Karpas-422 (cell line): Measurements from ENCODE around the gene FAM53B. TPM values are rescaled to one million over a fixed set of nuclear protein-coding genes. Genes with fewer than 3 reads are reported as not detected.

Source experiments
- DNase-seq: peaks from one replicate; pipeline ENCODE4 v3.0.0-alpha.2; 2015
- H2AFZ ChIP-seq: fragments of 200-600 bp; sonication (generic); 2 replicates; pipeline ENCODE4 v1.6.1; 2014; ENCODE audit warnings: antibody characterized with exemption, low read length, mixed read lengths
- H3K27ac ChIP-seq: fragments of 200-600 bp; sonication (generic); 2 replicates; pipeline ENCODE4 v1.5.1; 2014; ENCODE audit warnings: mild to moderate bottlenecking, low read length, moderate library complexity
- H3K27me3 ChIP-seq: fragments of 200-600 bp; sonication (generic); 2 replicates; pipeline ENCODE4 v1.6.1; 2014; ENCODE audit warnings: low read length, mixed read lengths
- H3K36me3 ChIP-seq: fragments of 200-600 bp; sonication (generic); 2 replicates; pipeline ENCODE4 v1.6.1; 2014; ENCODE audit warnings: low read length, mixed read lengths; ENCODE audit not compliant: insufficient read depth
- H3K4me1 ChIP-seq: fragments of 200-600 bp; sonication (generic); 2 replicates; pipeline ENCODE4 v1.6.1; 2014; ENCODE audit warnings: mild to moderate bottlenecking, low read length, mixed read lengths
- H3K4me2 ChIP-seq: fragments of 200-600 bp; sonication (generic); 2 replicates; pipeline ENCODE4 v1.6.1; 2014; ENCODE audit warnings: low read length, low read depth, mild to moderate bottlenecking; ENCODE audit not compliant: poor library complexity, severe bottlenecking
- H3K4me3 ChIP-seq: fragments of 200-600 bp; sonication (generic); 2 replicates; pipeline ENCODE4 v1.5.1; 2014; ENCODE audit warnings: mild to moderate bottlenecking, antibody characterized with exemption, low read length, mixed read lengths
- H3K79me2 ChIP-seq: fragments of 200-600 bp; sonication (generic); 2 replicates; pipeline ENCODE4 v1.6.1; 2014; ENCODE audit warnings: mild to moderate bottlenecking, low read length, mixed read lengths
- H3K9ac ChIP-seq: fragments of 200-600 bp; sonication (generic); 2 replicates; pipeline ENCODE4 v1.6.0; 2014; ENCODE audit warnings: low read length
- H3K9me2 ChIP-seq: fragments of 200-600 bp; sonication (generic), shearing (Covaris generic); replicated peaks from 2 replicates; pipeline ENCODE4 v1.6.0; 2014; ENCODE audit warnings: mild to moderate bottlenecking, low read length, moderate library complexity; ENCODE audit not compliant: insufficient read depth
- H3K9me3 ChIP-seq: fragments of 300-700, 200-600 bp; sonication (generic); 2 replicates; pipeline ENCODE4 v1.6.1; 2014; ENCODE audit warnings: low read length, mixed read lengths
- H4K20me1 ChIP-seq: fragments of 200-600 bp; sonication (generic); 2 replicates; pipeline ENCODE4 v1.6.1; 2014; ENCODE audit warnings: mild to moderate bottlenecking, antibody characterized with exemption, low read length, low read depth; ENCODE audit not compliant: insufficient read depth
- total RNA-seq: library from RNA; depleted of rRNA; stranded (reverse); fragments of >200 nt; shearing (Covaris generic); gene quantifications from 2 replicates; pipeline ENCODE4 v1.2.3, GENCODE V29; 2014; ENCODE audit warnings: low replicate concordance

Gene FAM53B
- total RNA-seq, 1 experiment from 2014 or later, result 72.5 TPM

DNA sequence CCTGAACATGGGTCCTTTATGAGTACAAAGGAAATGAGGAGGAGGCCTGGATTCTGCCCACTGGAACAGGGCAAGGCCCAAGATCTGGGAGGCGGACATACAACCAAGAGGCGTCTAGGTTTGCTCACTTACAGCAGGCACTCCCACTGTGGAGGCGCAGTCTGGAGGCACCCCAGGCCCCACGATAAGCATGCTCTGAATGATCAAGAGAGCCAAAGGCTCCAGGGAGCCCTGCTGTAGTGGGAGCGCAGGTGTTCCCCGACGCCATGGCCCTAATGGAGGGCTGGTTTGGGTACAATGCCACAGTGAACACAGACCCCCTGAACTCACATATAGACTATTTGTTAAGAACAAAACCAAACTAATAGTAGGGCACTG lies 88.1 kb downstream of the FAM53B start:
- H3K9me2 ChIP-seq, result no peaks in the 10 kb centered on the region
- H3K9ac ChIP-seq, result no peak overlapping the region
- H3K9me3 ChIP-seq, result no peaks in the 10 kb centered on the region
- no peak overlapping the region for H3K4me2 ChIP-seq
- peaks cover 44% of the 10 kb centered on the region for H4K20me1 ChIP-seq
- peaks cover 96% of the 10 kb centered on the region for H3K79me2 ChIP-seq
- no peaks in the 10 kb centered on the region for H3K27me3 ChIP-seq
- no peak overlapping the region for H3K27ac ChIP-seq
- H3K4me1 ChIP-seq, result no peaks in the 10 kb centered on the region
- H2AFZ ChIP-seq, result no peak overlapping the region
- no peak overlapping the region for H3K4me3 ChIP-seq
- peaks cover 27% of the 10 kb centered on the region; the same call in 1 of the 2 replicates for H3K36me3 ChIP-seq
- DNase-seq, result no peak

DNA sequence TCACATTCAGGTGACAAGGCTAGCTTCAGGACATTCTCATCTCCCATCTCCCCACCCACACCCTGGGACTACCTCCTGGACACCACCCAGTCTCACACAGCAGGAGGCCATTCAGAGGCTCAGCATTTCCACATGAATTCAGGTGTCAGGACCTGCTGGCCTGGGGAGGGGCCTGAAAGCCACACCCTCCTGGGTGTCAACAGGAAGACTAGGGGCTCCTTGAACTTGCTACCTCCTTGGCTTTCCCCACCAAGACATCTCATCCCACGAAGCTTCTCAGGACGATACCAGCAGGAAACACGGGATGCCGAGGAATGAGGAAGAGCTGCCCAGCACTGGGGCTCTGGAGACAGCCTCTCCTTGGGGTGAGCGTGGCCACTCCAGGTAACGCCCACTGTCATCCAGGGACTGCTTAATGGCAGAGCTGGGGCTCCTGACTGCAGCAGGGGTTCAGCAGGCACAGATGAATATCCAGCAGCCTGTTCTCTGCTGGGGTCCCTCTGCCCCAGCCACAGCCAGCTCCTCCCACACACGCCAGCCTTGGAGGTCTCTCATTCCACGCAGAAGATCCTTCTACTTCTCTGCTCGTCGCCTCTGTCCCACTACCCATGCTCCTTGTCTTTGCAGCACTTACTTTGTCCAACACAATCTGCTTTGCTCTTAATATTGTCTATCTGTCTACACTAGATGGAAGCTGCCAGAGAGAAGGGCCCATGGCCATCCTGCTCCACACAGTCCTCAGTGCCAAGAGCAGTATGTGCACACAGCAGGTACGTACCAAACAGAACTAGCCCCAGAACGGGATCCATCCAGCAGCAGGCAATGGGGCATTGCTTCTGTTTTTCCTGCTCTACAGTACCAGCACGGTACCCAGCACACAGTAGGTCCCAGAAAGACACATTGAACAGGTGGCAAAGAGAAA lies 88.7 kb downstream of the FAM53B start:
- DNase-seq, result no peak
- no peaks in the 10 kb centered on the region for H3K9me3 ChIP-seq
- peaks cover 38% of the 10 kb centered on the region for H4K20me1 ChIP-seq
- no peak overlapping the region for H3K27ac ChIP-seq
- H3K4me3 ChIP-seq, result no peak overlapping the region
- H3K79me2 ChIP-seq, result peaks cover 96% of the 10 kb centered on the region
- no peaks in the 10 kb centered on the region for H3K4me1 ChIP-seq
- no peak overlapping the region for H3K9ac ChIP-seq
- H3K9me2 ChIP-seq, result no peaks in the 10 kb centered on the region
- H2AFZ ChIP-seq, result no peak overlapping the region
- peaks cover 23% of the 10 kb centered on the region; the same call in 1 of the 2 replicates for H3K36me3 ChIP-seq
- no peak overlapping the region for H3K4me2 ChIP-seq
- no peaks in the 10 kb centered on the region for H3K27me3 ChIP-seq

DNA sequence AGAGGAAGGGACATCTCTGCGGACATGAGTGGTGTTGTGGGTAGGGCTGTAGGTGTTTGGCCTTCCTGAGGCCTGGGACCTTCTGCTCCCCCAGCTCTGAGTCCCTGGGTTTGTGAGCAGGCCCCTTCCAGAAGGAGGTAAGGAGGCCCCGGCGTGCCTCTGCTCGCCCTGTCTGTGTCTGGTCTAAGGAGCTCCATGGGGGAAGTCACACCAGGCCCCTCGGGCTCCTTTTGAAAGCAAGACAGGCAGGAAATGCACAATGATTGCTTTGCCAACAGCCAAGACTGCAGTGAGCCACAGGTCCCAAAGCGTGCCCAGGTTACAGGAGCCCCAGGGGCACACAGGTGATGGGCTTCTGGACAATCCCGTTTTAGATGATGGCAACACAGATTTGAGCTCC lies 89.5 kb downstream of the FAM53B start:
- Histone ChIP-seq H3K36me3 (peaks cover 21% of the 10 kb centered on the region; the same call in 1 of the 2 replicates), H3K27ac (no peak overlapping the region), H3K4me3 (no peak overlapping the region), H3K9me3 (no peaks in the 10 kb centered on the region), H3K79me2 (peaks cover 96% of the 10 kb centered on the region), H3K9ac (no peak overlapping the region), H4K20me1 (peaks cover 37% of the 10 kb centered on the region), H3K9me2 (no peaks in the 10 kb centered on the region), H2AFZ (no peak overlapping the region), H3K27me3 (no peaks in the 10 kb centered on the region), H3K4me1 (peaks cover 2% of the 10 kb centered on the region; the same call in 1 of the 2 replicates), H3K4me2 (no peak overlapping the region)
- no peak for DNase-seq

DNA sequence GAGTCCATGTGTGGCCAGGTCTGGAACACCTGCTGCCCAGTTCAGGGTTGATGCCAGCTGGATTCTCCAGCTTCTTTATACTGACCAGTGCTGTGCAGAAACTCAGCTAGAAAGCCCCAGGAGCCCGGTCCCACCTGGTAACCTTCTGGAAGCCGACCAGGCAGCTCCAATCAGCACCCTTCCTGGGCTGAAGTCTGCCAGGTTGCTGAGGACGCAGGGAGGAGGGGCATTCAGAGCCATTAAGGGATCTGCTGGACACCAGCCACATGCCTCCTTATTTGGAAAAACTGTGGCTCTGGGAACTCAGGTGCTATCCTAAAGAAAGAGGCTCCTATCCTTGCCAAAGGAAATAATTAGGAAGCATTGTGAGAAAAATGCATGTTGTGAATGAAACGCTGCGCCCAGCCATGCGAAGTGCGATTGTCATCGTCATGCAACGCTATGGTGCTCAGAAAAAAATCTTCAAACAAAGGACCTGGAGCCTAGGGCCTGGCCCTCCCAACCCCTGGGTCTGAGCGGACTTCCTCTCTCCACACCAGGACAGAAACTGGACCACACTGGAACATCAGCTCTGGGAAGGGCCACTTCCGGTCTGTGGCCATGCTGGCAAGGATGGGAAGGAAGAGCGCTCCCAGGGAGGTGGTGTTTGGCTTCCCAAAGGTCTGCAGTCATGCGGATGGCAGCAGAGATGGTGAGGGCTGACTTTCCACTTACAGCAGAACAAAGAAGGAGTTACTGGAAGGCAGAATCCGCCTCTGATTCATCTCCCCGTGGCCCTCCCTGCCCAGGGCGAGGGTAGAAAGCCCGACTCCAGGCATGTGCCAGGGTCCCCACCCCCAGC lies 90.1 kb downstream of the FAM53B start:
- Histone ChIP-seq H3K9me2 (no peaks in the 10 kb centered on the region), H3K9me3 (no peaks in the 10 kb centered on the region), H3K4me3 (no peak overlapping the region), H2AFZ (no peak overlapping the region), H3K36me3 (peaks cover 21% of the 10 kb centered on the region; the same call in 1 of the 2 replicates), H4K20me1 (peaks cover 34% of the 10 kb centered on the region), H3K79me2 (peaks cover 96% of the 10 kb centered on the region), H3K4me2 (no peak overlapping the region), H3K9ac (no peak overlapping the region), H3K27ac (no peak overlapping the region), H3K27me3 (no peaks in the 10 kb centered on the region), H3K4me1 (peaks cover 4% of the 10 kb centered on the region; the same call in 1 of the 2 replicates)
- DNase-seq, result no peak

DNA sequence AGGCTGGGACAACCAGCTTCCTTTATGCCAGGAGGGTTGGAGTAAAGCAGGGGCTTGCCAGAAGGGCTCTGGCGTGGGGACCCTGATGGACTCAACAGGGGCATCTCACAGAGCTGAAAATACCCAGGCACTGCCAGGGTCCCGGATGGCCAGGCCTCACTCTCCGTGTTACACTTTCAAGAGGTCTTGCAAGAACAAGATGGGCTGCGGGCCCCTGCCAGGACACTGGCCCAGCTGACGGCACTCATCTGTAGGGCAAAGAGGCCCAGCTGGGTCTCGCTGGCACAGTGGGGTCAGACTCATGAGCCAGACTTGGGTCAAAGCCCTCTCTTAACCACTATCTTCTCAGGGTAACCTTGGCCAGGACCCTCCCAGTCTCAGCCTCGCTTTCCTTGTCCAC lies 90.9 kb downstream of the FAM53B start:
- no peak overlapping the region for H3K4me3 ChIP-seq
- DNase-seq, result no peak
- H3K27me3 ChIP-seq, result no peaks in the 10 kb centered on the region
- H3K79me2 ChIP-seq, result peaks cover 96% of the 10 kb centered on the region
- H3K9me3 ChIP-seq, result no peaks in the 10 kb centered on the region
- H2AFZ ChIP-seq, result no peak overlapping the region
- H3K4me1 ChIP-seq, result peaks cover 6% of the 10 kb centered on the region
- peaks cover 21% of the 10 kb centered on the region; the same call in 1 of the 2 replicates for H3K36me3 ChIP-seq
- no peaks in the 10 kb centered on the region for H3K9me2 ChIP-seq
- H3K9ac ChIP-seq, result no peak overlapping the region
- peaks cover 29% of the 10 kb centered on the region for H4K20me1 ChIP-seq
- H3K27ac ChIP-seq, result no peak overlapping the region
- no peak overlapping the region for H3K4me2 ChIP-seq

DNA sequence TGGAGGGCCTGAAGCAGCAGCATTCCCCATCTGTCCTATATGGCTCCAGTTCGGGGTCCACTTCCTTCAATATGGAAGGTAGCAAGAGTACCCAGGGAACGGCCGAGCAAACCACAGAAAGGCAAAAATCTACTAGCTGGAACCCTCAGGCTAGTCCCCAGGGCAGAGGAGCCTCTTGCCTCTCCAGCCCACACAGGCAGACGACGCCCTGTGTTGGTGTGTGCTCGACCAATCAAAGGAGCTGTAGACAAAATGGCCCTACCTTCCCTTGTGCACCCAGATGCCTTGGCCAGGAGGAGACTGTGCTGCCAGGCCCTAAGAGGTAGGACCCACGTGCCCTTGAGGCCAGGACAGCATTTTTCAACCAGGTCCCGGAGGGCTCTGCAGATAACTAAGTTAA lies 91.5 kb downstream of the FAM53B start:
- no peak overlapping the region for H3K4me2 ChIP-seq
- H3K9ac ChIP-seq, result no peak overlapping the region
- H3K4me1 ChIP-seq, result peaks cover 11% of the 10 kb centered on the region
- H3K36me3 ChIP-seq, result peaks cover 18% of the 10 kb centered on the region; the same call in 1 of the 2 replicates
- peaks cover 25% of the 10 kb centered on the region for H4K20me1 ChIP-seq
- H3K9me2 ChIP-seq, result no peaks in the 10 kb centered on the region
- H3K4me3 ChIP-seq, result no peak overlapping the region
- no peak overlapping the region for H3K27ac ChIP-seq
- DNase-seq, result no peak
- H2AFZ ChIP-seq, result no peak overlapping the region
- H3K79me2 ChIP-seq, result peaks cover 96% of the 10 kb centered on the region
- H3K27me3 ChIP-seq, result no peaks in the 10 kb centered on the region
- H3K9me3 ChIP-seq, result no peaks in the 10 kb centered on the region

DNA sequence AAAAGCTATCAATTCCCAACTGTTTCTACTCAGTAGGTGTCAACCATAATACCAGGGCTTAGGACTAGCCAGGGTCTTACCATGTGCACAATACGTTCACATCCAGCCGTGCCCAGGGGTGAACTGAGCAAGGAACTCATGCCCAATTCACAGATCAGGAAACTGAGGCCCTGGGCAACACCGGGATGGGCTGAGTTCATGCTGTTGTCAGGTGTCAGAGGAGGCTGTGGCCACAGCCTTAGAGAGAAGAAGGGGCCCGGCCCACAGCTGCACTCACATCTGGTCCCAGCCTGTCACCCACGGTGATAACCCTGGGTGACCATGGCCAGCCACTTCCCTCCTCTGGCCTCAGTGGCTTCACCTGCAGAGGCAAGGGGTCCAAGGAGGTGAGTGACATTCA lies 92.0 kb downstream of the FAM53B start:
- no peak for DNase-seq
- Histone ChIP-seq H3K27me3 (no peaks in the 10 kb centered on the region), H3K27ac (no peak overlapping the region), H3K4me1 (peaks cover 11% of the 10 kb centered on the region), H3K79me2 (peaks cover 96% of the 10 kb centered on the region), H3K36me3 (peaks cover 14% of the 10 kb centered on the region; the same call in 1 of the 2 replicates), H3K4me2 (no peak overlapping the region), H3K9me3 (no peaks in the 10 kb centered on the region), H3K9me2 (no peaks in the 10 kb centered on the region), H3K9ac (no peak overlapping the region), H4K20me1 (peaks cover 24% of the 10 kb centered on the region; the same call in 1 of the 2 replicates), H3K4me3 (no peak overlapping the region), H2AFZ (no peak overlapping the region)

DNA sequence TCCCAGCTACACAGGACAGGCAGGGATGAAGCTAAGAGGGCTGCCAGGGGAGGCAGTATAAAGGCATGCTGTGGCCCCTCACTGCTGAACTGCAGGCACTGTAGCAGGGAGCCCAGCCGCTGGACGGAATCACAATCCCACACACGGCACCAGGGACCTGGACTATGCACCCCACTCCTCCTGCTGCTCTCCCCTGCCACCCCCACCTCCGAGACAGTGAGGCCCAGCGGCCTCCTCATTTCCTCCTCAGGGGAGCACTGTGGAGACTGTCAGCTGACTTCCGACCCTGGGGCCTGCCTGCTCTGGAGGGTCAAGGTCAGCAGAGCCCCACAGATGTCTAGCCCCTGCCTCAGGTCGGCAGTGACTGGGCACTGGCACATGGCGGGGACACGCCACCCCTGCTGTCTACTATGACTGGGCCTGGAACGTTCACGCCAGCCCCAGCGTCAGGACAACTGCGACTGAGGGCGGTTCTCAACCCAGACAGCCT lies 92.7 kb downstream of the FAM53B start:
- H3K27ac ChIP-seq, result no peak overlapping the region
- H3K79me2 ChIP-seq, result peaks cover 100% of the 10 kb centered on the region
- no peaks in the 10 kb centered on the region for H3K27me3 ChIP-seq
- no peak overlapping the region for H2AFZ ChIP-seq
- no peaks in the 10 kb centered on the region for H3K9me3 ChIP-seq
- no peak overlapping the region for H3K9ac ChIP-seq
- no peaks in the 10 kb centered on the region for H3K9me2 ChIP-seq
- peaks cover 12% of the 10 kb centered on the region; the same call in 1 of the 2 replicates for H3K36me3 ChIP-seq
- DNase-seq, result no peak
- H3K4me1 ChIP-seq, result peaks cover 16% of the 10 kb centered on the region
- peaks cover 27% of the 10 kb centered on the region for H4K20me1 ChIP-seq
- H3K4me3 ChIP-seq, result no peak overlapping the region
- H3K4me2 ChIP-seq, result no peak overlapping the region
